Astrocyte (in vitro differentiated cells and primary cell): ENCODE results near the gene PIM3.

Experiments used
- EZH2 ChIP-seq: IDR thresholded peaks from 2 replicates; pipeline ENCODE4 v1.6.1; 2012; ENCODE audit warnings: mild to moderate bottlenecking, low read length, inconsistent platforms; ENCODE audit not compliant: insufficient read depth
- TF ChIP-seq, protein P1 (sequence below): IDR thresholded peaks from 2 replicates; pipeline ENCODE4 v1.5.1; 2011; ENCODE audit warnings: low read depth, mild to moderate bottlenecking, inconsistent platforms, low read length, moderate library complexity; ENCODE audit not compliant: insufficient read depth

DNA sequence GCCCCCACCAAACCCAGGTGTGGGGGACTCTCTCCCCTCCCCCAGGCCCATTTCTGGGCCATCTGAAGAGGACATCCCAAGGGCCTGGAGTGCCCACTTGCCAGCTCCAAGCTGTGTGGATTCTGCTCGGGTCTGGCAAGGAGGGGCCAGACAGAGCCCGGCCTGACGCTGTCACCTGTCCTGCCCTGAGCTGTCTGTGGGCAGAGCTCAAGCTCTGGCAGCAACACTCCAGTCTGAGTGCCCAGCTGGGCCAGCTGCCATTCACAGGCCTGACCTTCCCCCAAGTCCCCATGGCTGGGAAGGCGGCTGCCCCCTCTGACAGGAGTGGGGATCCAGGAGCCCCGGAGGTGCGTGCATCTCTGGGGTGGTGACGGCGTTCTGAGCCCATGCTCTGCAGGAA is 6.2 kb upstream of the PIM3 start:
- TF ChIP-seq, protein P1, sequence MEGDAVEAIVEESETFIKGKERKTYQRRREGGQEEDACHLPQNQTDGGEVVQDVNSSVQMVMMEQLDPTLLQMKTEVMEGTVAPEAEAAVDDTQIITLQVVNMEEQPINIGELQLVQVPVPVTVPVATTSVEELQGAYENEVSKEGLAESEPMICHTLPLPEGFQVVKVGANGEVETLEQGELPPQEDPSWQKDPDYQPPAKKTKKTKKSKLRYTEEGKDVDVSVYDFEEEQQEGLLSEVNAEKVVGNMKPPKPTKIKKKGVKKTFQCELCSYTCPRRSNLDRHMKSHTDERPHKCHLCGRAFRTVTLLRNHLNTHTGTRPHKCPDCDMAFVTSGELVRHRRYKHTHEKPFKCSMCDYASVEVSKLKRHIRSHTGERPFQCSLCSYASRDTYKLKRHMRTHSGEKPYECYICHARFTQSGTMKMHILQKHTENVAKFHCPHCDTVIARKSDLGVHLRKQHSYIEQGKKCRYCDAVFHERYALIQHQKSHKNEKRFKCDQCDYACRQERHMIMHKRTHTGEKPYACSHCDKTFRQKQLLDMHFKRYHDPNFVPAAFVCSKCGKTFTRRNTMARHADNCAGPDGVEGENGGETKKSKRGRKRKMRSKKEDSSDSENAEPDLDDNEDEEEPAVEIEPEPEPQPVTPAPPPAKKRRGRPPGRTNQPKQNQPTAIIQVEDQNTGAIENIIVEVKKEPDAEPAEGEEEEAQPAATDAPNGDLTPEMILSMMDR: no peak
- TF ChIP-seq EZH2: no peak
